Measurements from ENCODE around the gene OSBPL8.
"Not testable (repeated sequence)": the region's sequence is repeated elsewhere in the genome, so short reads cannot be mapped to it uniquely, and the experiment has no call there.

OSBPL8 gene

DNA sequence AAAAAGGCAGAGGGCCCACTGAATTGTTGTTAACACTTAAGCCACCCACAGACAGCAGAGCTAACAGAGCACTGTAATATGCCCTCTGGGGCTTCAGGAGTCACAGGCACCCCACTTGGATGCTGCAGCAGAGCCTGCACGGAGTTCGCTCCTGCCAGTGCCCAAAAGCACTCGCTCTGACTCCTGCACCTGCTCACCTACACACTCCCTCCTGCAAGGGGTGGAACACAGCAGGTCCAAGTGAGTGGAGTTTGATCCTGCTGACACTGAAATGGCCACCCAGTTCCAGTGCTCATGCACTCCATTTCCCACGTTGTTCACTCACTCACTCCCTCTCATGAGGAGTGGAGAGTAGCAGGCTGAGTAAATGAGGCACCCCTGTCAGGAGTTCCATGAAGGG, 68.8 kb downstream of the OSBPL8 start:
- H3K36me3 ChIP-seq (ENCODE audit: control insufficient read depth in 1 of 2, insufficient read depth in 2 of 2, low read length in 2 of 2) = peaks cover 0 to 15% of the 10 kb centered on the region in 2 donors
- H3K9me3 ChIP-seq (ENCODE audit: control insufficient read depth in 1 of 2, low read length in 2 of 2) = peaks cover 0 to 19% of the 10 kb centered on the region in 2 donors
- H3K27ac ChIP-seq (ENCODE audit: low read length) = no peak overlapping the region
- H3K27me3 ChIP-seq (ENCODE audit: low read depth, low read length) = no peaks in the 10 kb centered on the region
- no peak overlapping the region for H3K4me3 ChIP-seq (ENCODE audit: low read depth in 1 of 2, low read length in 2 of 2)
- no peaks in the 10 kb centered on the region for H3K4me1 ChIP-seq (ENCODE audit: control insufficient read depth in 1 of 2, insufficient read depth in 2 of 2, low read length in 2 of 2)

DNA sequence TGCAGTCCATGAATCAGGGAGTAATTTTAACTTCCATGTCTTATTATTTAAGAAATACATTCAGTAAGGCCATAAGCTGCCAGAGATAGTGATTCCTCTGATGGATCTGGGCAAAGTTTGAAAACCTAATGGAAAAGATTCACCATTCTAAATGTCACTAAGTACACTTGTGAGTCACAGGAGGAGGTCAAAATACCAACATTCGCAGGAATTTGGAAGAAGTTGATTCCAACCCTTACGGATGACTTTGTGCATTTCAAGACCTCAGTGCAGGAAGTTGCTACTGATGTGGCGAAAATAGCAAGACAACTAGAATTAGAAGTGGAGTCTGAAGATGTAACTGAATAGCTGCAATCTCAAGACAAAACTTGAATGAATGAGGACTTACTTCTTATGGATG, 69.8 kb downstream of the OSBPL8 start:
- H3K36me3 ChIP-seq (ENCODE audit: control insufficient read depth in 1 of 2, insufficient read depth in 2 of 2, low read length in 2 of 2) = peaks cover 0 to 15% of the 10 kb centered on the region in 2 donors
- no peak overlapping the region for H3K4me3 ChIP-seq (ENCODE audit: low read depth in 1 of 2, low read length in 2 of 2)
- H3K27ac ChIP-seq (ENCODE audit: low read length) = no peak overlapping the region
- peaks cover 0 to 19% of the 10 kb centered on the region in 2 donors for H3K9me3 ChIP-seq (ENCODE audit: control insufficient read depth in 1 of 2, low read length in 2 of 2)
- H3K4me1 ChIP-seq (ENCODE audit: control insufficient read depth in 1 of 2, insufficient read depth in 2 of 2, low read length in 2 of 2) = no peaks in the 10 kb centered on the region
- no peaks in the 10 kb centered on the region for H3K27me3 ChIP-seq (ENCODE audit: low read depth, low read length)

GRCh38 chr12:76486011-76486410, 73.6 kb downstream of the OSBPL8 start:
- no peaks in the 10 kb centered on the region for H3K4me1 ChIP-seq (ENCODE audit: control insufficient read depth in 1 of 2, insufficient read depth in 2 of 2, low read length in 2 of 2)
- no peaks in the 10 kb centered on the region for H3K27me3 ChIP-seq (ENCODE audit: low read depth, low read length)
- no peaks in the 10 kb centered on the region for H3K9me3 ChIP-seq (ENCODE audit: control insufficient read depth in 1 of 2, low read length in 2 of 2)
- no peak overlapping the region for H3K4me3 ChIP-seq (ENCODE audit: low read depth in 1 of 2, low read length in 2 of 2)
- H3K27ac ChIP-seq (ENCODE audit: low read length) = no peak overlapping the region
- H3K36me3 ChIP-seq (ENCODE audit: control insufficient read depth in 1 of 2, insufficient read depth in 2 of 2, low read length in 2 of 2) = peaks cover 0 to 14% of the 10 kb centered on the region in 2 donors

- H3K27me3 ChIP-seq (ENCODE audit: low read depth, low read length) = no peaks in the 10 kb centered on the region
- H3K36me3 ChIP-seq (ENCODE audit: control insufficient read depth in 1 of 2, insufficient read depth in 2 of 2, low read length in 2 of 2) = peaks cover 0 to 4% of the 10 kb centered on the region in 2 donors
- no peak overlapping the region for H3K4me3 ChIP-seq (ENCODE audit: low read depth in 1 of 2, low read length in 2 of 2)
- H3K27ac ChIP-seq (ENCODE audit: low read length) = no peak overlapping the region
- H3K9me3 ChIP-seq (ENCODE audit: control insufficient read depth in 1 of 2, low read length in 2 of 2) = no peaks in the 10 kb centered on the region
- no peaks in the 10 kb centered on the region for H3K4me1 ChIP-seq (ENCODE audit: control insufficient read depth in 1 of 2, insufficient read depth in 2 of 2, low read length in 2 of 2)
Observed at GRCh38 chr12:76480796-76481195, 78.8 kb downstream of the OSBPL8 start.

DNA sequence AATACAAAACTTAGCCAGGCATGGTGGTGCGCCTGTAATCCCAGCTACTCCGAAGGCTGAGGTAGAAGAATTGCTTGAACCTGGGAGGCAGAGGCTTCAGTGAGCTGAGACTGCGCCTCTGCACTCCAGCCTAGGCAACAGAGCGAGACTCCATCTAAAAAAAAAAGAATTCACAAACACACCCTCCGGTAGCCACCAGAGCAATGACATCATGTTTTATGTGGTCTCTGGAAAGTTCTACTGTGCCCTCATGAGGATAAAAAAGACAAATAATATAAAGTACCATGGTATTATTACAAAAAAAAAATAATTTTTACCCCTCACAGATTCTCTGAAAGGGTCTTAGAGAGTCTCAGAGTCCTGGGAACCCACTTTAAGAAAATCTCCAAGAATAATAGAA, 81.5 kb downstream of the OSBPL8 start:
- H3K4me3 ChIP-seq (ENCODE audit: low read depth in 1 of 2, low read length in 2 of 2) = no peak overlapping the region
- H3K27me3 ChIP-seq (ENCODE audit: low read depth, low read length) = no peaks in the 10 kb centered on the region
- no peaks in the 10 kb centered on the region for H3K4me1 ChIP-seq (ENCODE audit: control insufficient read depth in 1 of 2, insufficient read depth in 2 of 2, low read length in 2 of 2)
- H3K9me3 ChIP-seq (ENCODE audit: control insufficient read depth in 1 of 2, low read length in 2 of 2) = no peaks in the 10 kb centered on the region
- H3K36me3 ChIP-seq (ENCODE audit: control insufficient read depth in 1 of 2, insufficient read depth in 2 of 2, low read length in 2 of 2) = peaks cover 0 to 4% of the 10 kb centered on the region in 2 donors
- no peak overlapping the region for H3K27ac ChIP-seq (ENCODE audit: low read length)

- H3K27ac ChIP-seq (ENCODE audit: low read length); H3K9me3 ChIP-seq (ENCODE audit: control insufficient read depth in 1 of 2, low read length in 2 of 2): not testable (repeated sequence)
Observed at GRCh38 chr12:76472862-76473261, 86.7 kb downstream of the OSBPL8 start.

GRCh38 chr12:76471579-76471978, 88.0 kb downstream of the OSBPL8 start:
- Histone ChIP-seq H3K27ac (ENCODE audit: low read length) (no peak overlapping the region), H3K9me3 (ENCODE audit: control insufficient read depth in 1 of 2, low read length in 2 of 2) (no peaks in the 10 kb centered on the region), H3K4me3 (ENCODE audit: low read depth in 1 of 2, low read length in 2 of 2) (no peak overlapping the region), H3K27me3 (ENCODE audit: low read depth, low read length) (no peaks in the 10 kb centered on the region), H3K4me1 (ENCODE audit: control insufficient read depth in 1 of 2, insufficient read depth in 2 of 2, low read length in 2 of 2) (peaks cover 0 to 3% of the 10 kb centered on the region in 2 donors), H3K36me3 (ENCODE audit: control insufficient read depth in 1 of 2, insufficient read depth in 2 of 2, low read length in 2 of 2) (no peaks in the 10 kb centered on the region)

More at GRCh38 chr12:76472862-76473261, 86.7 kb downstream of the OSBPL8 start:
- not testable (repeated sequence) for H3K4me1 ChIP-seq (ENCODE audit: control insufficient read depth in 1 of 2, insufficient read depth in 2 of 2, low read length in 2 of 2); H3K36me3 ChIP-seq (ENCODE audit: control insufficient read depth in 1 of 2, insufficient read depth in 2 of 2, low read length in 2 of 2); H3K4me3 ChIP-seq (ENCODE audit: low read depth in 1 of 2, low read length in 2 of 2); H3K27me3 ChIP-seq (ENCODE audit: low read depth, low read length)

- peaks cover 0 to 3% of the 10 kb centered on the region in 2 donors for H3K4me1 ChIP-seq (ENCODE audit: control insufficient read depth in 1 of 2, insufficient read depth in 2 of 2, low read length in 2 of 2)
- no peak overlapping the region for H3K4me3 ChIP-seq (ENCODE audit: low read depth in 1 of 2, low read length in 2 of 2)
- H3K36me3 ChIP-seq (ENCODE audit: control insufficient read depth in 1 of 2, insufficient read depth in 2 of 2, low read length in 2 of 2) = no peaks in the 10 kb centered on the region
- no peak overlapping the region for H3K27ac ChIP-seq (ENCODE audit: low read length)
- no peaks in the 10 kb centered on the region for H3K9me3 ChIP-seq (ENCODE audit: control insufficient read depth in 1 of 2, low read length in 2 of 2)
- no peaks in the 10 kb centered on the region for H3K27me3 ChIP-seq (ENCODE audit: low read depth, low read length)
Observed at GRCh38 chr12:76470028-76470939, 89.3 kb downstream of the OSBPL8 start.

DNA sequence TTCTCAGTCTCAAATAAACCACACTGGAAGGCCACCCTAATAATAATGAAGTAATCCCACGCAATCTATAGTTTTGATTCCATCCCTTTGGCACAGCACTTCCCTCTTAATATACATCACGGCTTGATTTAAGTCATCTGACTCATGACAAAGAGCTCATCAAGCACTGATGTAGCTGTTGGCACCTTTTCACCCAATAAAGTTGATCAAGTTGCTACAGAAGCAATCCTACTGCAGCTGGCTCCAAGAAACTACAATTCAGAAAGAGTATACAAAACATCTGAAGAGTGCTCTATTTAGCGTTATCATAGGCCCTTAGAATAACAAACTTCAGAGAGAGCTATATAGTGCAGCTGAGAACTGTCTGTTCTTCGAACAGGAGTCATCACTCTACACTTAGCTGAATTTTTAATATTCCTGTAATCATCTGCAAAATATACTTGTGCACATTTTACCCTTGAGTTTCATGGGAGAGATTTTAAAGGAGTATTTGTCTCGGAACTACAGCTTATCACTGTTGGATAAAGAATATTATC, 94.9 kb downstream of the OSBPL8 start:
- no peaks in the 10 kb centered on the region for H3K9me3 ChIP-seq (ENCODE audit: control insufficient read depth in 1 of 2, low read length in 2 of 2)
- H3K27me3 ChIP-seq (ENCODE audit: low read depth, low read length) = no peaks in the 10 kb centered on the region
- no peaks in the 10 kb centered on the region for H3K4me1 ChIP-seq (ENCODE audit: control insufficient read depth in 1 of 2, insufficient read depth in 2 of 2, low read length in 2 of 2)
- H3K36me3 ChIP-seq (ENCODE audit: control insufficient read depth in 1 of 2, insufficient read depth in 2 of 2, low read length in 2 of 2) = no peaks in the 10 kb centered on the region
- H3K27ac ChIP-seq (ENCODE audit: low read length) = no peak overlapping the region
- no peak overlapping the region for H3K4me3 ChIP-seq (ENCODE audit: low read depth in 1 of 2, low read length in 2 of 2)

GRCh38 chr12:76462668-76463224, 96.8 kb downstream of the OSBPL8 start:
- no peaks in the 10 kb centered on the region for H3K4me1 ChIP-seq (ENCODE audit: control insufficient read depth in 1 of 2, insufficient read depth in 2 of 2, low read length in 2 of 2)
- H3K27me3 ChIP-seq (ENCODE audit: low read depth, low read length) = no peaks in the 10 kb centered on the region
- no peak overlapping the region for H3K4me3 ChIP-seq (ENCODE audit: low read depth in 1 of 2, low read length in 2 of 2)
- no peaks in the 10 kb centered on the region for H3K9me3 ChIP-seq (ENCODE audit: control insufficient read depth in 1 of 2, low read length in 2 of 2)
- no peak overlapping the region for H3K27ac ChIP-seq (ENCODE audit: low read length)
- H3K36me3 ChIP-seq (ENCODE audit: control insufficient read depth in 1 of 2, insufficient read depth in 2 of 2, low read length in 2 of 2) = no peaks in the 10 kb centered on the region

DNA sequence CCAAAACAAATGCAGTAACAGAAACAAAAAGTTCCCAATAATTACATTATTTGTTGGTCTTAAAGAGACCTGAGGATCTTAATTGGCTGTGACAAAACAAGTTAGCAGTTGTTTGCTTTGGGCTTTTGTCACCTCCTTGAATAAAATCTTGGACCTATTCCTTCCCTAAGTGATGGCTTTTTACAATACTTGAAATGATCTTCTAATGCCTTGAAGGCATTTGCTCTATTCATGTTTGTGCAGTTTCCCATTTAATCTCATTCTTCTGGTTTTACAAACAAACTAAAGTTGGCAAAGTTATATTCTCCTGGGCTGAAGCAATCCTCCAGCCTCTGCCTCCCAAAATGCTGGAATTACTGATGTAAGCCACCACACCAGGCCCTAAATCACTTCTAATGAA, 98.8 kb downstream of the OSBPL8 start:
- Histone ChIP-seq H3K27me3 (ENCODE audit: low read depth, low read length) (no peaks in the 10 kb centered on the region), H3K36me3 (ENCODE audit: control insufficient read depth in 1 of 2, insufficient read depth in 2 of 2, low read length in 2 of 2) (no peaks in the 10 kb centered on the region), H3K9me3 (ENCODE audit: control insufficient read depth in 1 of 2, low read length in 2 of 2) (no peaks in the 10 kb centered on the region), H3K27ac (ENCODE audit: low read length) (no peak overlapping the region), H3K4me1 (ENCODE audit: control insufficient read depth in 1 of 2, insufficient read depth in 2 of 2, low read length in 2 of 2) (no peaks in the 10 kb centered on the region), H3K4me3 (ENCODE audit: low read depth in 1 of 2, low read length in 2 of 2) (no peak overlapping the region)
